Measurements from ENCODE around the gene ANKS1B.
"Not testable (repeated sequence)": the region's sequence is repeated elsewhere in the genome, so short reads cannot be mapped to it uniquely, and the experiment has no call there.

ANKS1B gene

GRCh38 chr12:99035803-99036202, 948.9 kb downstream of the ANKS1B start:
- DNase-seq = no peak

GRCh38 chr12:99034201-99034600, 950.5 kb downstream of the ANKS1B start:
- DNase-seq = not testable (repeated sequence)

- no peak for DNase-seq
These were observed 955.0 kb downstream of the ANKS1B start for GRCh38 chr12:99029511-99030271.

DNA sequence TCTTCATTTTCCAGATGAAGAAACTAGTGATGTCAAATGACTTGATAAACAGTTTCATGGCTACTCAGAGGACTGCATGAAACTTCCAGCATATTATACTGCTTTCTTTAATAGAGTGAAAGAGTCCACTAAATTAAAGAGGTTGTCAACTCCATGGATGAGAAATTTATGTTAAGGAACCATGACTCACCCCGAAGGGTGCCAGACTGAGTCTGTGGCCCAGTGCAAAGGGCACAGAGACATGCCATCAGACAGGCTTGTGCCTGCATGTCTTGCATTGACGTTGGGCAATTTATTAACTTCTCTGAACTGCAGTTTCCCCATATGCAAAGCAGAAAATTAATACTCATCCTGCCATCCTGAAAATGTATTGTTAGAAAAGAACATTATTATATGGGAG, 957.3 kb downstream of the ANKS1B start:
- no peak for DNase-seq

GRCh38 chr12:99027055-99027393, 957.7 kb downstream of the ANKS1B start:
- no peak for DNase-seq

- no peak for DNase-seq
These were observed 958.2 kb downstream of the ANKS1B start for GRCh38 chr12:99026332-99027054.

DNA sequence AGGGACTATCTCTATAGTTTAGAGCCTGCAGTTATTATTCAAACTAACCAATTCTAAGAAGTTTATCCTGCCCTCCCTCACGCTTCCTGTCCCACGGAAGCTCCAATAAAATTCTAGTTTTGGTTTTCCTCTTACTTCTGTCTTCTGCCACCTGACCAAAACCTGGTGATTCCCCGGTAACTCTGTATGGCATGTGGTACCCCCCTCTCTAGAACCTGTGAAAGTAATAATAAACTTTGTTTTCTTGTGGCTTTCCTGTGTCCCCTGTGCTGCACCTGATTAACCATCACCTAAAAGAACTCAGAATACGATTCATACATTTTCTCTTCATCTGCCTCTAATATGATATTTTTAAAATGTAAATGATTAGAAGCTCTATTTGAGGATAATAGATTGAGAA, 959.9 kb downstream of the ANKS1B start:
- no peak for DNase-seq

GRCh38 chr12:99024191-99024590, 960.5 kb downstream of the ANKS1B start:
- DNase-seq = no peak

- no peak for DNase-seq
These were observed 963.9 kb downstream of the ANKS1B start for GRCh38 chr12:99020871-99021270.

GRCh38 chr12:99019798-99020197, 964.9 kb downstream of the ANKS1B start:
- DNase-seq = no peak

DNA sequence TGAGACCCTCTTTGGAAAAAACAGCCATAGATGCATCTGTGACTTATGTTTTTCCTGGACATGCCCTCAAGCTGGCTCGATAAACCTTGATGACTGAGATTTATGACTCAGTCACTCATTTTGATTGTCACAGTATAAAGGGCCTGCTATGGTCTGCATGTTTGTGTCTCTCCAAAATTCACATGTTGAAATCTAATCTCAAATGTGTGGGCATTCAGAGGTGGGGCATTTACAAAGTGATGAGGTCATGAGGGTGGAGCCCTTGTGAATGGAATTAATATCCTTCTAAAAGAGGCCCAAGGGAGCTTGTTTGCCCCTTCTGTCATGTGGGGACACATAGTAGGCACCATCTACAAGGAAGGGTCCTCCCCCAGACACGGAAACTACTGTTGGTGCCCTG, 966.8 kb downstream of the ANKS1B start:
- no peak for DNase-seq

- no peak for DNase-seq
These were observed 975.0 kb downstream of the ANKS1B start for GRCh38 chr12:99009654-99010296.

DNA sequence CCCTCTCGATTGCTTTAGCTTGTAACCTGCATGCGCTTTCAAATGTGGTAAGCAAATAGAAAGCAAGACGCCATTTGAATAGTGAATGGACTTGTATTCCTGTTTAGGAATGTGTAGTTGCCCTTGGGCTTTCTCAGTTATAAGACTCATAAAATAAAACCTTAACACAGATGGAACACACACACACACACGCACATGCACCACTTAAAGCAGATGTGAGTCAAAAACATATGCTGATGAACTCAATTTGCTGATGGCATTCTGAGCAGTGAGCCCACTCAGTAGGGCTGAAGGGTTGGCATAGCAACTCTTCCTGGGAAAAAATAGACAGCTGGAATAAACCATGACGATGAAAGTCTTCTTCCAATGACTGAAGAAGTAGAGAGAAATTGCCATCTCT, 979.1 kb downstream of the ANKS1B start:
- DNase-seq = no peak

GRCh38 chr12:99004799-99005466, 979.8 kb downstream of the ANKS1B start:
- DNase-seq = no peak

DNA sequence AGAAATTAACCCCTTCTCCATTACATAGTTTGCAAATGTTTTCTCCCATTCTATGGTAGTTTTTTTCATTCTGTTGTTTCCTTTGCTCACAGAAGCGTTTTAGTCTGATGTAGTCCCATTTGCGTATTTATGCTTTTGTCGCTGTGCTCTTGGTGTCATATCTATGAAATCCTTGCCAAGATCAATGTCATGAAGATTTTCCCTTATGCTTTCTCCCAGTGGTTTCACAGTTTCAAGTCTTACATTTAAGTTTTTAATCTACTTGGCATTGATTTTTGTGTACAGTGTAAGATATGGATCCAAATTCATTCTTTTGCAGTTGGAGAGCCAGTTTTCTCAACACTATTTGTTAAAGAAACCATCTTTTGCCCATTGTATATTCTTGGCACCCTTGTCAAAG, 982.0 kb downstream of the ANKS1B start:
- no peak for DNase-seq

DNA sequence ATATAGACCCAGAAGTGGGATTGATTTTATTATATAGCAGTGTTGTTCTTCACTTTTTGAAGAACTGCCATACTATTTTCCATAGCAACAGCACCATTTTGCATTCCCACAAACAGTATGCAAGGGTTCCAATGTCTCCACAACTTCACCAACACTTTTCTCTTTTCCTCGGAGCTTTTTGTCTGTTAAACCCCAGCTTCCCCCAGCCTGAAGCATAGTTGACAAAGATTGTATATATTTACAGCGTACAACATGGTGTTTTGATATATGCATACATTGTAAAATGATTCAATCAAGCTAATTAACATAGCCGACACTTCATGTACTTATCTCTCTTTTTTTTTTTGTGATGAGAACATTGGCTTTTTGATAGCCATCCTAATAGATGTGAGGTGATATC, 982.6 kb downstream of the ANKS1B start:
- no peak for DNase-seq

DNA sequence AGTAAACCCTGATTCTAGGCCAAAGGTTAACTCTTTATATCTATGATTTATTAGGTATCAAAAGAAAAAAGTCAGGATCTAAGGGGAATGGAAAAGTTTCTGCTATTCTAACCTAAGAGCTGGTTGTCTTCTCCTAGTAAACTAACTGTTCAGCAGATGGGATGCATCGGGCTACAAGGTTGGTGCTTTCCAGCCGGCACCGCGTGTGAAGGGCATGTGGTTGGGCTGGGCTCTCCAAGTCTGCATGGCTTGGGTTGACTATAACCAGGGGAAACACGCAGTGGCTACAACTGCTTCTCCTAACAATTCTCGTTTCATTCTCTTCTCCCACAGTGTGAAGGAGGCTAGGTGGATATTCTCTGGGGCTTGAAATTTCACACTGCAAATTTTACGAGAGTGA, 985.2 kb downstream of the ANKS1B start:
- no peak for DNase-seq

DNA sequence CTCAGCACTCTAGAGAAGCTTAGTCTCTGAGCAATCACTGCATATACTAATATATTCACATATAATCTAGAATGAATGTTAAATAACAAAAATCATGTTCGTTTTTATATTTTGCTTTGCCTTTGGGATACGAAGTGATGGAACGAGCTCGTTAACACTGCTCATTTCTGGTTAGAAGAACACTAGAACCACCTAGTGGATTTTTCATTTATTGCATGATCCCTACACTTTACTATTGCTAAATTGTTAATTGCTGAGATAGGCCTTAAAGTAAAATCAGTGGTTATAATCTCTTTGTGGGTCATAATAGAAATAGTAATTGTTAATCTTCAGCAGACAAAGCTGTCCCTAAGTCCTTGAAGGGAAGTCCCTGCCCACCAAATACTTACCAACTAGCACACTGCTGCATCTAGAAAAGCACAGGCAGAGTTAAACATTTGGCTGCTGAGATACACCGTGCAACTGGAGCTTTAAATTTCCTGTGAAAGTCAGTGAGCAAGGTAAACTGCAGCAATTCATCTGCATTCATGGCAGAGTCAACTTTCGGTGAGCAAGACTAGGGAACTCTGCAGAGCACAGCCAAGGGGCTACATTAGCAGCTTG, 985.9 kb downstream of the ANKS1B start:
- DNase-seq = no peak

DNA sequence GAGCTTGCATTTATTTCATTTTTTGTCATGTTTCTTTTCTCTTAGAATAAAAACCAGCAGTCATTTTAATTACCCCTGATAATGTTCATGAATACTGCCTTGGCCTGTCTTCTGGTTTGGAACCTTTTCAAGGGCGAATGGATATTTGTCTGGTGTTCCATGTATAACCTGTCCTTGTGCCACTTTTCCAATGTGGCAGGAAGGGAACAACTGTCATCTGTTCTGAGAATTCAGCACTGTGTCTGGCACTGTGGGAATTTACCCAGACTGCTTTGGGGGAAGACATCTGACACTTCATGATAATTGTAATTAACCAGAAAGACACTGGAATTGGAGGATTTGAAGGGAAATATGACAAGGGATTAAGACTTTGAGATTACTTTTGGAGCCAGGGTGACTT, 986.8 kb downstream of the ANKS1B start:
- no peak for DNase-seq

GRCh38 chr12:98990648-98991047, 994.1 kb downstream of the ANKS1B start:
- DNase-seq = no peak

- no peak for DNase-seq
These were observed 999.6 kb downstream of the ANKS1B start for GRCh38 chr12:98985156-98985555.

DNA sequence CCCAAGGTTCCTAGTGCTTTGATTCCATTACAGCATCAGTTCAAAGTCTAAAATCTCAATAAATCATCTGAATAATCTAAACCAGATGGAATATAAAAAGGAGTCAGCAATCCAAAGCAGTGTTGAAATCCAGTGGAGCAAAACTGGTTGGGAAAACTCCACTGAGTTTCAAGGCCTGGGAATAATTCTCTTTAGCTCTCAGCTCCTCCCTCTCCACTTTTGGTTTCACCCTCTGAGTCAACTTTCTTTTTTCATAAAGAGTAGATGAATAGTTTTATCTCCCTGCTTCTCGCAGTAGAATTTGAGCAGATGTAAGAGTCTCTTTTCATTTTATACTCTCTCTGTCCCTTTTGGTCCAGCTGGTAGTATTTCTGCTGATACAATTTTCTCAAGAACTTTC, 1001.1 kb downstream of the ANKS1B start:
- DNase-seq = no peak

GRCh38 chr12:98980508-98980907, 1004.2 kb downstream of the ANKS1B start:
- no peak for DNase-seq
